GM12872 (cell line): ENCODE results near the gene ROR2.

Experiments
- CTCF ChIP-seq: IDR thresholded peaks from 3 replicates; pipeline ENCODE4 v1.5.1; 2011; ENCODE audit warnings: low read depth, mild to moderate bottlenecking, low read length, moderate library complexity; ENCODE audit not compliant: insufficient read depth

Gene ROR2

GRCh38 chr9:91720313-91720712 lies 229.7 kb downstream of the ROR2 start:
- TF ChIP-seq CTCF, result no peak

- TF ChIP-seq CTCF, result no peak
Measured at GRCh38 chr9:91718071-91718470, 232.0 kb downstream of the ROR2 start.

GRCh38 chr9:91716815-91717214 lies 233.2 kb downstream of the ROR2 start:
- TF ChIP-seq CTCF, result no peak

GRCh38 chr9:91716239-91716638 lies 233.8 kb downstream of the ROR2 start:
- no peak for TF ChIP-seq CTCF

- no peak for TF ChIP-seq CTCF
Measured at GRCh38 chr9:91714874-91715615, 235.0 kb downstream of the ROR2 start.

- TF ChIP-seq CTCF, result no peak
Measured at GRCh38 chr9:91714020-91714806, 235.8 kb downstream of the ROR2 start.

- TF ChIP-seq CTCF, result no peak
Measured at GRCh38 chr9:91712811-91713210, 237.2 kb downstream of the ROR2 start.
